ENCODE data around the gene YTHDC2.

The YTHDC2 gene

DNA sequence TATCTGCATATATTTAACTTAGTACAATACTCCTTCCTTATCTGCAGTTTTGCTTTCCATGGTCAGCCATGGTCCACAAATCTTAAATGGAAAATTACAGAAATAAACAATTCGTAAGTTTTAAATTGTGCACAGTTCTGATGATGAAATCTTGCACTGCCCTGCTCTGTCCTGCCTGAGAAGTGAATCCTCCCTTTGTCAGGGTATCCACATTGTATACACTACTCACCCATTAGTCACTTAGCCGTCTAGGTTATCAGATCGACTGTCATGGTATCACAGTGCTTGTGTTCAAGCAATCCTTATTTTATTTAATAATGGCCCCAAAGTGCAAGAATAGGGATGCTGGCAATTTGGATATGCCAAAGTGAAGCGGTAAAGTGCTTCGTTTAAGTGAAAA, 8.3 kb upstream of the YTHDC2 start:
- TF ChIP-seq GATA3 (IDR thresholded peaks at IDR 0.05; ENCODE audit: low read depth, low read length) (peak; percentile 38; the same call in 1 of the 2 replicates), GATA2 (IDR thresholded peaks at IDR 0.05; ENCODE audit: low read depth, low read length) (peak; percentile 30; the same call in 1 of the 2 replicates)

DNA sequence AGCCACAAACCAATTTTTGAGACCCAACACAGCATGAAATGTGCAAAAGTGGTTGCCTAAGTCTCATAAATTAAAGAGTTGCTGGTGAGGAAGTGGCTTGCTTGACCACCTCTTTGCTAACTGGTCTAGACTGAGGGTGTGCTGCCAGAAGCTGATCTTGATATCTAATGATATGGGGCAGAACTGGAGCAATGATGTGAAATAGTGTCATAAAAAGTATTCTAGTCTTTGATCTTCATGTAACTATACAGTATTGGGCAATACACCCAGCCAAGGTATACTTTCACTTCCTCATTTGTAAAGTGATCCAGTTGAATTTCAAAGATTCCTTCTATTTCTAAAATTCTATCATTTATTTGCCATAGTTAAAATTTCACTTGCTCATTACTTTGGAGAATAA, 5.9 kb upstream of the YTHDC2 start:
- TF ChIP-seq GATA2 (IDR thresholded peaks at IDR 0.05; ENCODE audit: low read depth, low read length), result no peak
- TF ChIP-seq GATA3 (IDR thresholded peaks at IDR 0.05; ENCODE audit: low read depth, low read length), result no peak

DNA sequence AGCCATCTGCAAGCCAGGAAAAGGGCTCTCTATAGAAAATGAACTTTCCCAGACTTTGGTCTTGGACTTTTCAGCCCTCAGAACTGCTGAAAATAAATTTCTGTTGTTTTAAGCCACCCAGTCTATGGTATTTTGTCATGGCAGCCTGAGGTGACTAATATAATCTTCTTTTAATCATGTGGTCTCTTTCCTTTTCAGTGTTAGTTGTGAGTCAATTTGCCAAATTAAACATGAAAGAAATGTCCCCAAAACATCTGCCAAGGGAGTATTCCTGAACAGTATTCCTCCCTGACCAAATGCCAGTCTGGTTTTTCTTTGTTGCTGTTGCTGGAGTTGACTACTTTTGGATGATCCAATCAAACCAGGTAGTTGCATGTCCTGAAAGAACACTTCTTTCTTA, 4.7 kb upstream of the YTHDC2 start:
- TF ChIP-seq GATA2 (IDR thresholded peaks at IDR 0.05; ENCODE audit: low read depth, low read length) (no peak), GATA3 (IDR thresholded peaks at IDR 0.05; ENCODE audit: low read depth, low read length) (no peak)

DNA sequence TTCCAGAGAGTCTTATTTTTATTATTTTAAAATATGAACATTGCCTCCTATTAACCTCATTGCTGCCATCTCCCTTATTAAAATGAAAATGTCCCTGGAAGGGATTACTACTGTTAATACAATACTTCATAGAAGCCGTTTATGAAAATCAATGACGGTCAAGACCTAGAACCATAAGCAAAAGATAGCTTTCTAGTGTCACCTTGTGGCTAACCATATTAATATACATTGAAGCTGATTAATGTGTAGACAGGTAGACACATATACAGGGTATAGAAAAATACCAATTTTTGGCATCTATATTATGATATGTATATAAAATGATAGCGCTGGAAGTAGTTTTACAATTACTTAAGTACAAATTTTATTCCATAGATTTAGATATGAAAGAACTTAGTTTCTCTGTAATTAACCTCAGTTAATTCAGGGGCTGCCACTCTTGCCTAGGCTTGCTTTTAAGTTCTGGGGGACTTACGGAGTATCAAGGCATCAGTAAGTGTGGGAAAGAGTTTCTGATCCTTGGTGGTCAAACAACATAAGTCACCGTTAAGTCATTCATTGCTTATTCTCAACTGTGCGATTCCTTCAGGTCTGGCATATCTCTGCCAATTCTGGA, 2.5 kb upstream of the YTHDC2 start:
- TF ChIP-seq GATA2 (IDR thresholded peaks at IDR 0.05; ENCODE audit: low read depth, low read length), result no peak
- no peak for TF ChIP-seq GATA3 (IDR thresholded peaks at IDR 0.05; ENCODE audit: low read depth, low read length)

DNA sequence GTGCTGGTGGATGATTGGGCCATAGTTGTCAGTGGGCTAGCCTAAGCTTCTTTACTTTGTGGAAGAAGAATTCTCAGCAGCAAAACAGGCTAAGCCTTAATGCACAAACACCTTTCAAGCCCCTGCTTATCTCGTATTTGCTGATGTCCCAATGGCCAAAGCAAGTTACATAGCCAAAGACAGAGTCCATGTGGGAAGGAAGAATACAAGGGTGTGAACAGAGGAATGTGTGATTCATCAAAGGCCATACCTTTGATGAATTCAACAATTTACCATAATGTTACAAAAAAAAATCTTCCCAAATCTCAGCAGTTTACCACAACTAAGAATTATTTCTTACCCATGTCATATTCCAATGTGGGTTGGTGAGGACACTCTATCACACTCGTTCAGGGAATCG, 1.2 kb upstream of the YTHDC2 start:
- TF ChIP-seq GATA2 (IDR thresholded peaks at IDR 0.05; ENCODE audit: low read depth, low read length) (no peak), GATA3 (IDR thresholded peaks at IDR 0.05; ENCODE audit: low read depth, low read length) (no peak)

DNA sequence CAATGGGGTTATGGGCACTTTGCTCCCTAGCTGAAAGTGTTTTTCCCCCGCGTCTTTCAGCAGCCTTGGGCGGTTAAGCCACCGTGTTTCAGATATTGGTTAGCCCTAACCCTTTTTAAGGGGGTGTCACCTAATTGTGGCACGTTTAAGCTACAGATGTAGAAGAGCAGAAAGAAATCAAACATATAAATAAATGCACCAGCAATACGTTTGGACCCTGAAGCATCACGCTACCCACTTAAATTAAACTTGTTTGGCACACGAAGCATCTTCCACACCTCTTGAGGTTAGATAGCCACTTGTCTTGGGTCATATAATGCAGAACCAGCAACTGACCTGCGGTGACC, 768 bp downstream of the YTHDC2 start:
- TF ChIP-seq GATA3 (IDR thresholded peaks at IDR 0.05; ENCODE audit: low read depth, low read length) (no peak), GATA2 (IDR thresholded peaks at IDR 0.05; ENCODE audit: low read depth, low read length) (no peak)

DNA sequence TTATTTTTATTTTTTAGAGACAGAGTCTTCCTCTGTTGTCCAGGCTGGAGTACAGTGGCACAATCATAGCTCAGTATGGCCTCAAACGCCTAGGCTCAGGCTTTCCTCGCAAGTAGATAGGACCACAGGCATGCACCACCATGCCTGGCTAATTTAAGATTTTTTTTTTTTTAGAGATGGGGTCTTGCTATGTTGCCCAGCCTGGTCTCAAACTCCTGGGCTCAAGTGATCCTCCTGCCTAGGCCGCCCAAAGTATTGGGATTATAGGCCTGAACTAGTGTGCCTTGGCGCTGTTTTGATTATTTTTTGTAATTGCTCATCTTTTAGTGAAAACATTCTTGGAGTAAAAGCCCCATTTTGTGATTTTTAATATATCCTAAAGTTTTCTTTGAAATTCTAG, 5.4 kb downstream of the YTHDC2 start:
- no peak for TF ChIP-seq GATA3 (IDR thresholded peaks at IDR 0.05; ENCODE audit: low read depth, low read length)
- TF ChIP-seq GATA2 (IDR thresholded peaks at IDR 0.05; ENCODE audit: low read depth, low read length), result no peak

DNA sequence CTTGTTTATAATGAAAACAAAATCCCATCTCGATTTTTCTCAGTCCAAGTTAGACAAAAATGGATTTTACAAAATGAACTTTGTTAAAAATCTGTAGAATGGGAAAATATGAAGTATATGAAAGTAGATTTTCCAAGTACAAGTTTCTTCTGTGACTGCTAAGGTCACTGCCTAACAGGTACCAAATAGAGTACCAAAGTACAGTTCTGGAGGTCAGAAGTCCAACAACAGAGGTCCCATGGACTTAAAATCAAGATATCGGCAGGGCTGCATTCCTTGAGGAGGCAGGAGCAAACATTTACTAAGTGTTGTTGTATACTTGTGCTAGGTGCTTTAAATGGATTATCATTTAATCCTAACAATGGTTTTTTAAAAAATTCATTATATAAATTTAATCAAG, 5.9 kb downstream of the YTHDC2 start:
- TF ChIP-seq GATA2 (IDR thresholded peaks at IDR 0.05; ENCODE audit: low read depth, low read length), result no peak
- no peak for TF ChIP-seq GATA3 (IDR thresholded peaks at IDR 0.05; ENCODE audit: low read depth, low read length)

DNA sequence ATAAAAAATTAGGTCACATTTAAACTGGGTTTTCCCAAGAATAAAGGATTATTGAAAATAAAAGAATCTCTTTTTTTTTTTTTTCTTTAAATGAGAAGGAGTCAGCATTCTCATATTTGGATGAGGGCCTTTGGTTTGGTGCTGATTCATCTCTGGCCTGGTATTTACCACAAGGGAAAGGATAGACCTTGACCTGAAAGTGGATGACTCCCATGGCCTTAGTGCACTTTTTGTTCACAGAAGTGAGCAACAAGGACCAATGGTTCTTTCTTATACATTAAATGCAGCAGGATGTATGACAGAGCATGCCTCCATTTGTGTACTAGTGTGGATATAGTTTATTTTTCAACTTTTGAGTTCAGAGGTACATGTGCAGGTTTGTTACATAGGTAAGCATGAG, 6.9 kb downstream of the YTHDC2 start:
- no peak for TF ChIP-seq GATA3 (IDR thresholded peaks at IDR 0.05; ENCODE audit: low read depth, low read length)
- no peak for TF ChIP-seq GATA2 (IDR thresholded peaks at IDR 0.05; ENCODE audit: low read depth, low read length)

DNA sequence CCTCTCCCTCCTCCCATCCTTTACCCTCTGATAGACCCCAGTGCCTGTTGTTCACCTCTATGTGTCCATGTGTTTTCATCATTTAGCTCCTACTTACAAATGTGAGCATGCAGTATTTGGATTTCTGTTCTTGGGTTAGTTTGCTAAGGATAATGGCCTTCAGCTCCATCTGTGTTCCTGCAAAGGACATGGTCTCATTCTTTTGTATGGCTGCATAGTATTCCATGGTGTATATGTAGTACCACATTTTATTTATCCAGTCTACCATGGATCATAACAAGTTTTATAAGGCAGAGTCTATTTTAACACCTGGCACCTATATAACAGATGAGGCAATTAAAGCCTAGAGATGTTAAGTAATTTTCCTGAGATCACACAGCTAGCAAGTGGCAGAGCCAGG, 7.4 kb downstream of the YTHDC2 start:
- no peak for TF ChIP-seq GATA2 (IDR thresholded peaks at IDR 0.05; ENCODE audit: low read depth, low read length)

DNA sequence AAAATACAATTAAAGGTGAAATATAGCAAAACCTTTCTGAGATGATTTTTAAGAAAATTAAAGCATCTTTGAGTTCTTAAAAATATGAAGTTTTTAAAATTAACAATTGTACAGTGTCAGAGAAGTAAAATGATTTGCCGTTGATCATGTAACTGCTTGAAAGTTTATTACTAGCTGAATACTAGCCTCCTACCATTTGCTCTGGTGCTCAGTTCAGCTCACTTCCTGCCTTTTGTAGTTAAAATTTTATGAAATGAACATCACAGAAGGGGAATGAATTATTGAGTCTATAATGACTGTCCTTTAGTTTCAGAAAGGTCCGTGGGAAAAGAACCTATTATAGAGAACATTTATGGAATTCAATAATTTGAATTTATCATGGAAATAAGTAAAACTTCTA, 9.7 kb downstream of the YTHDC2 start:
- TF ChIP-seq GATA3 (IDR thresholded peaks at IDR 0.05; ENCODE audit: low read depth, low read length), result no peak
- no peak for TF ChIP-seq GATA2 (IDR thresholded peaks at IDR 0.05; ENCODE audit: low read depth, low read length)

DNA sequence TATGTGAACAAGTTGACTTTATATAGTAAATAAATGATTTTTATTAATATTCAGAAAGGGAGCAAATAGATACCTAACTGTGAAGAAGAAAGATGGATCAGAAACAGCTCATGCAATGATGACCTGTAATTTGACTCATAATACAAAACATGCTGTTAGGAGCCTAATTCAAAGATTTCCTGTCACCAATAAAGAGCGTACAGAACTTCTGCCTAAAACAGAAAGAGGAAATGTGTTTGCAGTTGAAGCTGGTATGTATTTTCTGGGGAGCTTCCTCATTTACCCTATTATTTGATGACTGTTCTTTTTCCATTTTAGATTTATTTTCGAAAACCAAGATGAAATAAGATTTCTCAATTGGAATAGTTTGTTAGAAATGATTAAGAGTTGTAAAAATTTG, 11.4 kb downstream of the YTHDC2 start:
- TF ChIP-seq GATA3 (IDR thresholded peaks at IDR 0.05; ENCODE audit: low read depth, low read length) (no peak), GATA2 (IDR thresholded peaks at IDR 0.05; ENCODE audit: low read depth, low read length) (no peak)

DNA sequence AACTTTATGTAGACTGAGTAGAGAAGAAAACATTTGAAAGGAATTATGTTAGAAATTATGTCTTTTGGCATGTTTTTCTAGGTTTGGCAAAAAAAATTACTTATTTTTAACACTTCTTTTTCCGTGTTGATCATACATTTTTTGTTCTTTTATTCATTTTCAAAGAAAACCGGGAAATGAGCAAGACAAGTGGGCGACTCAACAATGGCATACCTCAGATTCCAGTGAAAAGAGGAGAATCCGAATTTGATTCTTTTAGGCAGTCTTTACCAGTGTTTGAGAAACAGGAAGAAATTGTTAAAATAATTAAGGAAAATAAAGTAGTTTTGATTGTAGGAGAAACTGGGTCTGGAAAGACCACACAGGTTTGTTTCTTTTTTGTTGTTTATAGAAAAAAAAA, 12.9 kb downstream of the YTHDC2 start:
- TF ChIP-seq GATA2 (IDR thresholded peaks at IDR 0.05; ENCODE audit: low read depth, low read length) (no peak), GATA3 (IDR thresholded peaks at IDR 0.05; ENCODE audit: low read depth, low read length) (no peak)

DNA sequence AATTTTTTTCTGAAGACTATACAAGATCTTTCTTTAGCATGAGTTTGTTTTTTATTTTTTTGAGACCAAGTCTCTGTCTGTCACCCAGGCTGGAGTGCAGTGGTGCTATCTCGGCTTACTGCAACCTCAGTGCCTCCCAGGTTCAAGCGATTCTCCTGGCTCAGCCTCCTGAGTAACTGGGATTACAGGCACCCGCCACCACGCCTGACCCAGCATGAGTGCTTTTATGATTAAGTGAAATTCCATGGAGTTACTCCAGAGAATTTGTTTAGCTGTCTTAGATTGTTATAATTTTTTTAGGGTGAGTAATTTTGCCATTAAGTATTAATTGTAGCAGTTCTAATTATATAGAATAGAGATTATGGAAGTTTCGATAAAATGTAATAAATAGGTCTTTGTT, 14.3 kb downstream of the YTHDC2 start:
- TF ChIP-seq GATA3 (IDR thresholded peaks at IDR 0.05; ENCODE audit: low read depth, low read length), result no peak
- TF ChIP-seq GATA2 (IDR thresholded peaks at IDR 0.05; ENCODE audit: low read depth, low read length), result no peak

DNA sequence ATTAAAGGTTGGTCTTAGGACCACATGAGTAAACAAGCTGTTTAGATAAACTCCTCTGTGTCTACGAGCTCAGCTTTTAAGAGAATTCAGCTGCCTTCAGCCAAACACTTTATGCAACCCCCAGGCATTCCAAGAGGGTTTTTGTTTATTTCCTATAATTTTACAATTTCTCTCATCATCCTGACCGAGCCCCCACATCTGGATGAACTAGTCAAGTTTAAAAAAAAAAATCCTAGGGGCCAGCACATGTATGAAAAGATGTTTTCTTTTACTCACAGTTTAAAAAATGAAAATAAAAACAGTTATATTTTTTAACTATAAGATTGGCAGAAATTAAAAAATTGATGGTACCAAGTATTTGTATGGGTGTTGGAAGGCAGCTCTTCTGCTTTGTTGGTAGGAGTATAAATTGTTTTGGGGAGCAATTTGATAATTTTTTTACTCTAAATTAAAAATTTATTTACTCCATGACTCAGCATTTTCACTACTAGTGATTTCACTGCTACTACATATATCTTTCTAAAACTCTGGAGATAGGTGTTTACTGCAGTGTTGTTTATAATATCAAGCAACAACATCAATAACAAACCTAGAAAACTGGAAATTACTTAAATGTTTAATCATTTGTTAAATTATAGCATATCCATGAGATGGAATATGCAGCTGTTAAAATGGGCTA, 18.1 kb downstream of the YTHDC2 start:
- TF ChIP-seq GATA3 (IDR thresholded peaks at IDR 0.05; ENCODE audit: low read depth, low read length) (no peak), GATA2 (IDR thresholded peaks at IDR 0.05; ENCODE audit: low read depth, low read length) (no peak)

DNA sequence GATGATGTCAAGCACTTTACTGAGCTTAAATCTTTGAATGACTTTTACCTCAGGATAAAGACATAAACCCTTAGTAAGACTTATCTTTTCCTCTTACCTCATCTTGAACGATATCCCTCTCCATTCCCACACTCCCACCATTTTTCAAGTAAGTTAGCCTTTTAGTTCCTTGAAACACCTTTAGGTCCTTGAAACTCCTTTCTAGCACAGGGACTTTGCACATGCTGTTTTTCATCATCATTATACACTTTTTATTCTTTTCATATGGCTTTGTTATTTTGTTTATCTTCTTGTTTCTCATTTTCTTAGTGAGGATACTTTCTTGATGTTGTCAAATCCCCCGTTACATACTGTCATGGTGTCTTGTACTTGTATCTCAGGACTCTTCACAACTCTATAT, 24.8 kb downstream of the YTHDC2 start:
- TF ChIP-seq GATA3 (IDR thresholded peaks at IDR 0.05; ENCODE audit: low read depth, low read length), result no peak

All from SH-SY5Y (cell line).